Right renal pelvis (tissue), 4 donors: ENCODE results near the gene PPIE. TPM values are rescaled to one million over a fixed set of nuclear protein-coding genes. Genes with fewer than 3 reads are reported as not detected.

Experiments used
- DNase-seq, 4 donors: peaks; one replicate each; pipeline ENCODE4 v3.0.0-alpha.2; 2013; ENCODE audit warnings: low read depth in 4 of 4, low spot score in 3 of 4, missing footprints in 1 of 4
- polyA plus RNA-seq, 4 donors: library from polyadenylated mRNA; unstranded; fragments of 120-200 nt; gene quantifications; one replicate each; pipeline ENCODE4 v1.2.1, GENCODE V29; 2013; ENCODE audit not compliant: insufficient read length in 4 of 4

The PPIE gene
- polyA plus RNA-seq, 4 donors: 61.8 to 72.9 (median 70.7) TPM

- DNase-seq: no peak
Observed at GRCh38 chr1:39800471-39800835, 61.8 kb downstream of the PPIE start.

- DNase-seq: no peak
Observed at GRCh38 chr1:39802496-39803260, 64.0 kb downstream of the PPIE start.

GRCh38 chr1:39805385-39805784 lies 66.7 kb downstream of the PPIE start:
- no peak for DNase-seq

GRCh38 chr1:39808784-39809517 lies 70.3 kb downstream of the PPIE start:
- DNase-seq: no peak

- DNase-seq: no peak
Observed at GRCh38 chr1:39812913-39813312, 74.2 kb downstream of the PPIE start.

Other genes with a start within 250 kb of the PPIE start
- gene BMP8A, start 247.2 kb upstream of the PPIE start, polyA plus RNA-seq: under 1 TPM; 0.32 to 0.86 (median 0.50) TPM
- 100 to 1,000 TPM; 193 to 216 (median 199) TPM for gene PABPC4, start 162.1 kb upstream of the PPIE start, polyA plus RNA-seq
- gene HEYL, start 99.2 kb upstream of the PPIE start, polyA plus RNA-seq: 10 to 100 TPM; 21.8 to 26.3 (median 22.5) TPM
- gene NT5C1A, start 66.8 kb upstream of the PPIE start, polyA plus RNA-seq: under 1 TPM; 0.37 to 0.69 (median 0.43) TPM
- gene HPCAL4, start 47.4 kb upstream of the PPIE start, polyA plus RNA-seq: 1 to 10 TPM in 2 of 4 donors, under 1 TPM in 2; 0.86 to 1.7 (median 1.0) TPM
- under 1 TPM; 0.17 to 0.47 (median 0.25) TPM for gene OXCT2, start 32.5 kb downstream of the PPIE start, polyA plus RNA-seq
- 1 to 10 TPM; 1.9 to 3.8 (median 2.6) TPM for gene BMP8B, start 50.0 kb downstream of the PPIE start, polyA plus RNA-seq
- 10 to 100 TPM; 30.8 to 34.4 (median 32.3) TPM for gene TRIT1, start 144.6 kb downstream of the PPIE start, polyA plus RNA-seq
- gene MYCL, start 163.0 kb downstream of the PPIE start, polyA plus RNA-seq: 10 to 100 TPM in 2 of 4 donors, 1 to 10 TPM in 2; 7.8 to 11.5 (median 9.6) TPM
- gene MFSD2A, start 216.3 kb downstream of the PPIE start, polyA plus RNA-seq: 1 to 10 TPM; 2.2 to 3.2 (median 2.8) TPM